Lower leg skin (tissue), 4 donors: ENCODE data around the gene ATG16L2. TPM values are rescaled to one million over a fixed set of nuclear protein-coding genes. Genes with fewer than 3 reads are reported as not detected.
"Not testable (repeated sequence)": the region's sequence is repeated elsewhere in the genome, so short reads cannot be mapped to it uniquely, and the experiment has no call there.

ENCODE experiments used
- DNase-seq, 2 donors: peaks; one replicate each; pipeline ENCODE4 v3.0.0-alpha.2; 2019; ENCODE audit warnings: low spot score in 2 of 2
- H3K4me3 ChIP-seq: fragments of 200-600 bp; sonication (generic); 2 replicates; pipeline ENCODE4 v1.5.1; 2017; ENCODE audit warnings: mild to moderate bottlenecking, low read depth; ENCODE audit not compliant: poor library complexity, severe bottlenecking
- POLR2A ChIP-seq, 2 donors: fragments of 450-650 bp; IDR thresholded peaks; one replicate each; pipeline ENCODE4 v1.6.1; 2016 to 2017; ENCODE audit warnings: antibody characterized with exemption in 2 of 2, mild to moderate bottlenecking in 1 of 2, moderate library complexity in 1 of 2
- WGBS, 2 donors: methylation state at CpG; one replicate each; pipeline ENCODE4 v1.1.5; 2018; 5-methylcytosine and 5-hydroxymethylcytosine counted together
- intact Hi-C: fragments of 100-400 bp; cut with DNase I; formaldehyde crosslinking; loops from one replicate; pipeline ENCODE4 v1.15.0; 2023; ENCODE audit warnings: low total_unique reads
- total RNA-seq, 4 donors: library from RNA; depleted of rRNA; stranded (reverse); fragments of >200 nt; gene quantifications; one replicate each; pipeline ENCODE4 v1.1.0, GENCODE V29; 2016
- TF ChIP-seq, protein P1 (sequence below), 3 donors: fragments of 450-650 bp; IDR thresholded peaks; one replicate each; pipeline ENCODE4 v1.5.1; 2016; ENCODE audit warnings: antibody characterized with exemption in 3 of 3, mild to moderate bottlenecking in 3 of 3, moderate library complexity in 2 of 3

ATG16L2 gene
- total RNA-seq, 4 donors from 2014 or later, result 82.6 to 157 (median 92.9) TPM

DNA sequence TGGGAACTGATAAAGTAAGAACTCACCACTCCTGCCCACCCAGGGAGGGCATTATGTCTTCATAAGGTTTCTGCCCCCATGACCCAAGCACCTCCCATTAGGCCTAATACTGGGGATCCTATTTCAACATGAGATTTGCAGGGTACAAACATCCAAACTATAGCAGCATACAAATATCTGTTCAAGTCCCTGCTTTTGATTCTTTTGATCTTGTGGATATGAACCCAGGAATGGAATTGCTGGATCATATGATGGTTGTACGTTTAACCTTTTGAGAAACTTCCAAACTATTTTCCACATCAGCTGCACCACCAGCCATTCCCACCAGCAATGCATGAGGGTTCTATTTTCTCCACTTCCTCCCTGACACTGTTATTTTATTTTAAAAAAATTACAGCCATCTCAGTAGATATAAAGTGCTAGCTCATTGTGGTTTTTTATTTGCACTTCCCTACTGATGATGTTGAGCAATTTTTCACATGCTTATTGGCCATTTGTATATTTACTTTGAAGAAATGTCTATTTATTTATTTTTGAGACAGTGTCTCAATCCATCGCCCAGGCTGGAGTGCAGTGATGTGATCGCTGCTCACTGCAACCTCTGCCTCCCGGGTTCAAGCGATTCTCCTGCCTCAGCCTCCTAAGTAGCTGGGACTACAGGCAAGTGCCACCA is 7.1 kb upstream of the ATG16L2 start:
- H3K4me3 ChIP-seq, result no peak overlapping the region
- WGBS, 2 donors, result 70 to 79% methylated on average over 5 of the region's 5 CpGs
- TF ChIP-seq, protein P1, sequence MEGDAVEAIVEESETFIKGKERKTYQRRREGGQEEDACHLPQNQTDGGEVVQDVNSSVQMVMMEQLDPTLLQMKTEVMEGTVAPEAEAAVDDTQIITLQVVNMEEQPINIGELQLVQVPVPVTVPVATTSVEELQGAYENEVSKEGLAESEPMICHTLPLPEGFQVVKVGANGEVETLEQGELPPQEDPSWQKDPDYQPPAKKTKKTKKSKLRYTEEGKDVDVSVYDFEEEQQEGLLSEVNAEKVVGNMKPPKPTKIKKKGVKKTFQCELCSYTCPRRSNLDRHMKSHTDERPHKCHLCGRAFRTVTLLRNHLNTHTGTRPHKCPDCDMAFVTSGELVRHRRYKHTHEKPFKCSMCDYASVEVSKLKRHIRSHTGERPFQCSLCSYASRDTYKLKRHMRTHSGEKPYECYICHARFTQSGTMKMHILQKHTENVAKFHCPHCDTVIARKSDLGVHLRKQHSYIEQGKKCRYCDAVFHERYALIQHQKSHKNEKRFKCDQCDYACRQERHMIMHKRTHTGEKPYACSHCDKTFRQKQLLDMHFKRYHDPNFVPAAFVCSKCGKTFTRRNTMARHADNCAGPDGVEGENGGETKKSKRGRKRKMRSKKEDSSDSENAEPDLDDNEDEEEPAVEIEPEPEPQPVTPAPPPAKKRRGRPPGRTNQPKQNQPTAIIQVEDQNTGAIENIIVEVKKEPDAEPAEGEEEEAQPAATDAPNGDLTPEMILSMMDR (IDR thresholded peaks at IDR 0.05), result no peak
- TF ChIP-seq POLR2A (IDR thresholded peaks at IDR 0.05), result no peak
- intact Hi-C loops, result no loop called here
- no peak for DNase-seq

DNA sequence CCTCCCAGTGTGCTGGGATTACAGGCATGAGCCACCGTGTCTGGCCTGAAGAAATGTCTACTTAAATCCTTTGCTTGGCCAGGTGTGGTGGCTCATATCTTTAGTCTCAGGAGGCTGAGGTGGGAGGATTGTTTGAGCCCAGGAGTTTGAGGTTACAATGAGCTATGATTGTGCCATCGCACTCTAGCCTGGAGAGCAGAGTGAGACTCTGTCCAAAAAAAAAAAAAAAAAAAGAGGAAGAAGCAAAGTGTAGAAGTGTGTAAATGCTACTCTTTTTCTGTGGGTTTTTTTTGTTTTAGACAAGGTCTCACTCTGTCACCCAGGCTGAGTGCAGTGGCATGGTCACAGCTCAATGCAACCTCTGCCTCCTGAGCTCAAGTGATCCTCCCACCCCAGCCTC is 6.4 kb upstream of the ATG16L2 start:
- no peak overlapping the region for H3K4me3 ChIP-seq
- TF ChIP-seq, protein P1 (IDR thresholded peaks at IDR 0.05), result no peak
- TF ChIP-seq POLR2A (IDR thresholded peaks at IDR 0.05), result no peak
- DNase-seq, result no peak
- intact Hi-C loops, result no loop called here
- 71 to 86% methylated on average over 2 of the region's 2 CpGs for WGBS, 2 donors

DNA sequence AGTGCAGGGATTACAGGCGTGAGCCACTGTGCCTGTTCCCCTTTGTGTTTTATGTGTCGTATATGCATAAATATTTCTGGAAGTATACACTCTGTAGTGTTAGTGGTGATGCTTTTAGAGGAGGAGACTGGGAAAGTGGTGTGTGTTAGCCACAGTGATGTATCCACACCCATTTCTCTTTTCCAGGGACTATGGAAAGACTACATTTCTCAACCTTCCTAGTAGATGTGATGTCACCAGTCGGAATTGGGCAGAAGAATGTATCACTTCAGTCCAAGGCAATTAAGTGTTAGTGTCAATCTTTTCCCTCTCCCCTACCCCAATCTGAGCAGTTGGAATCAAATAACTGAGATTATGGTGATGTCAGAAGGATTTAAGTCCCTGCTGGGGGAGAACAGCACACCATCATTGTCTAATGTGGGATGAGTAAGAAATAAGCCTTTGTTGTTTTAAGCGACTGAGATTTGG is 5.8 kb upstream of the ATG16L2 start:
- no peak for TF ChIP-seq POLR2A (IDR thresholded peaks at IDR 0.05)
- TF ChIP-seq, protein P1 (IDR thresholded peaks at IDR 0.05), result no peak
- intact Hi-C loops, result no loop called here
- DNase-seq, result no peak
- WGBS, 2 donors, result 70 to 86% methylated on average over 4 of the region's 4 CpGs
- no peak overlapping the region for H3K4me3 ChIP-seq

DNA sequence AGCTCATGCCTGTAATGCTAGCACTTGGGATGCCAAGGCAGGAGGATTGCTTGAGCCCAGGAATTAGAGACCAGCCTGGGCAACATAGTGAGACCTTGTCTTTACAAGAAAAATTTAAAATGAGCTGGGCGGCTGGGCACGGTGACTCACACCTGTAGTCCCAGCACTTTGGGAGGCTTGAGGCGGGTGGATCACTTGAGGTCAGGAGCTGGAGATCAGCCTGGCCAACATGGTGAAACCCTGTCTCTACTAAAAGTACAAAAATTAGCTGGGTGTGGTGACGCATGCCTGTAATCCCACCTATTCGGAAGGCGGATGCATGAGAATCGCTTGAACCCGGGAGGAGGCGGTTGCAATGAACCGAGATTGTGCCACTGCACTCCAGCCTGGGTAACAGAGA is 2.5 kb upstream of the ATG16L2 start:
- intact Hi-C loops, H3K4me3 ChIP-seq, DNase-seq: not testable (repeated sequence)
- WGBS, 2 donors, result 84 to 90% methylated on average over 10 of the region's 10 CpGs

DNA sequence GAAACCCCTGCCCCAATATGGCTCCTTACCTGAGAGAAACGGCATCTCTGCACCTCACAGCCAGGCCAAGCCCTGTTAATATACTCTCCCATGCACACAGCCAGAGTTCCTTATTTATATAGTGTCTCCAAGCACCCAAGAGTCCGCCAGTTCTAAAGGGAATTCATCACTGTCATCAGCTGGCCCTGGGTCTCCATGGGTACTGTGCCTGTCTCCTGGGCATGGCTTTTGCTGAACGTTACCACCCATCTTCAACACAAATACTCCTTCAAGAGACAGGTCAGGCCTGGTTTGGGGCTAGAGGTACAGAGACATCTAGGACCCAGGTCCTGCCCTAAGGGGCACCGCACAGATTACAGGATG is 1.6 kb upstream of the ATG16L2 start:
- TF ChIP-seq POLR2A (IDR thresholded peaks at IDR 0.05), result no peak
- TF ChIP-seq, protein P1 (IDR thresholded peaks at IDR 0.05), result no peak
- intact Hi-C loops, result no loop called here
- H3K4me3 ChIP-seq, result no peak overlapping the region
- peak in 1 of 2 donors; percentile 77 for DNase-seq
- WGBS, 2 donors, result 28% methylated on average over 3 to 4 of the region's 4 CpGs

DNA sequence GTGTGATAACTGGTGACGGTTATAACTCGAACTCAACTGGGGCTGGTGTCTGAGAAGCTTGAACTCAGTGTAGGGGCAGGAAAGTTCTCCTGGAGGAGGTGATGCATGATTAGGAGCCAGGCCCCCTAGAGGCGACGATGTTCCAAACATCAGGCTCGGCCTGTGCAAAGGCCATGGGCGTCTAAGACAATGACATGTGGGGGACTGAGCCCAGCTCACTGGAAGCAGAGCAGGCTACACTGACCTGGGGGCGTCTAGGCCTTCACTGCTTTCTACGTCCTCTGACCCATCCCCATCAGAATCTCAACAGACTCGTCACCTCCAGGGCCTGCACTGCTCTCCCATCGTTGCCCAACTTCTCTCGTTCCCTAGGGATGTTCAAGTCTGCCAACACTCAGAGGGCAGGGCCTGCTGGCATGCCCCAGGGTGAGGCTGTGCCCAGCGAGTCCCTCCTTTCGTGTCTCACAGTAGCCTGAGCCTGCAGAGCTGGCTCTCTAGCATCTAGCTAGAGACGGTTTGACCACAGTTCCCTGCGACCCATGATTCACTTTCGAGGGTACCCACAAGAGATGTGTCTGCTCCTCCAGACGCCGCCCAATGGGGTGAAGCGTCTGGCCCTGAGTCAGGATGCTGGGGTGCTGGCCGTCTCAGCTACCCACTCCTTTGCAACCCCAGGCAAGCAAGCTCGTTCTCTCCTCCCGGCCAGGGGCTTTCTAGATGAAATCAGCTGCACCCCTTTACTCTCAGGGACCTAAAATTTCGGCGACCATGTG is 1.1 kb upstream of the ATG16L2 start:
- peak in 1 of 2 donors; percentile 88 for DNase-seq
- peak overlapping the region; percentile 81 for H3K4me3 ChIP-seq
- intact Hi-C loops, result no loop called here
- WGBS, 2 donors, result 3 to 7% methylated on average over 23 of the region's 24 CpGs
- TF ChIP-seq, protein P1 (IDR thresholded peaks at IDR 0.05), result peak in 1 of 3 donors; percentile 16
- TF ChIP-seq POLR2A (IDR thresholded peaks at IDR 0.05), result no peak
